Caco-2 (cell line): ENCODE results near the gene GNAO1. TPM values are rescaled to one million over a fixed set of nuclear protein-coding genes. Genes with fewer than 3 reads are reported as not detected.

Source experiments
- BruUV-seq: library from RNA; stranded (reverse); fragments of 400-500 nt; replicated peaks from 2 replicates; lab custom pipeline; 2021; lab: Mats Ljungman, UMichigan
- CTCF ChIA-PET: fragments of 300-600 bp; sonication (Branson Sonifier 250); formaldehyde crosslinking; loops from one replicate; lab custom pipeline; 2022; ENCODE audit warnings: antibody characterized with exemption; lab: Charles Lee
- POLR2A ChIA-PET: fragments of 300-600 bp; sonication (Branson Sonifier 250); formaldehyde crosslinking; loops from one replicate; lab custom pipeline; 2022; ENCODE audit warnings: antibody characterized with exemption; lab: Charles Lee
- DNase-seq, 2 experiments: peaks; one replicate each; pipeline versions ENCODE4 v3.0.0 to v3.0.0-alpha.2; 2020 to 2022
- H3K27me3 ChIP-seq: replicated peaks from 2 replicates; pipeline ENCODE4 v1.6.0; 2011; ENCODE audit warnings: low read length; ENCODE audit not compliant: control insufficient read depth, insufficient read depth
- H3K36me3 ChIP-seq: 2 replicates; pipeline ENCODE4 v1.5.1; 2011; ENCODE audit warnings: low read length; ENCODE audit not compliant: control insufficient read depth, insufficient read depth
- H3K4me1 ChIP-seq: fragments of 250-450 bp; sonication (Bioruptor Pico); 2 replicates; pipeline ENCODE4 v1.5.1; 2020; ENCODE audit warnings: mild to moderate bottlenecking
- H3K4me3 ChIP-seq: 2 replicates; pipeline ENCODE4 v1.5.1; 2011; ENCODE audit warnings: low read depth, mild to moderate bottlenecking, control low read depth, low read length
- H3K9me3 ChIP-seq: fragments of 250-450 bp; sonication (Bioruptor Pico); 2 replicates; pipeline ENCODE4 v1.5.1; 2020; ENCODE audit warnings: mild to moderate bottlenecking, moderate library complexity
- H3K27ac Mint-ChIP-seq: one replicate; pipeline ENCODE4 v1.8.0; 2022; ENCODE audit warnings: mixed read lengths; ENCODE audit not compliant: unreplicated experiment
- H3K27me3 Mint-ChIP-seq: one replicate; pipeline ENCODE4 v1.8.0; 2022; ENCODE audit warnings: mixed read lengths; ENCODE audit not compliant: insufficient read depth, unreplicated experiment
- H3K36me3 Mint-ChIP-seq: one replicate; pipeline ENCODE4 v1.8.0; 2022; ENCODE audit warnings: mild to moderate bottlenecking, mixed read lengths; ENCODE audit not compliant: insufficient read depth, unreplicated experiment
- H3K4me1 Mint-ChIP-seq: one replicate; pipeline ENCODE4 v1.8.0; 2022; ENCODE audit warnings: low read depth, mixed read lengths; ENCODE audit not compliant: unreplicated experiment
- H3K4me3 Mint-ChIP-seq: one replicate; pipeline ENCODE4 v1.8.0; 2022; ENCODE audit warnings: mild to moderate bottlenecking, moderate library complexity, mixed read lengths; ENCODE audit not compliant: unreplicated experiment
- H3K9me3 Mint-ChIP-seq: one replicate; pipeline ENCODE4 v1.8.0; 2022; ENCODE audit warnings: mixed read lengths; ENCODE audit not compliant: unreplicated experiment
- intact Hi-C: fragments of 100-400 bp; cut with micrococcal nuclease; formaldehyde crosslinking; loops from one replicate; pipeline ENCODE4 v1.10.0; 2022; ENCODE audit not compliant: unreplicated experiment
- total RNA-seq: library from RNA; stranded (reverse); gene quantifications from 2 replicates; pipeline ENCODE4 v1.2.3, GENCODE V29; 2022
- TF ChIP-seq, protein P1 (sequence below), 2 experiments: fragments of 200-600 bp in 1 of 2; IDR thresholded peaks; 1 replicate in 1 of 2; 2 replicates in 1 of 2; pipeline versions ENCODE4 v1.5.1 to v1.8.0; 2011 to 2022; ENCODE audit warnings: antibody characterized with exemption in 1 of 2, control low read depth in 1 of 2, inconsistent platforms in 1 of 2, low read depth in 1 of 2, low read length in 1 of 2, mild to moderate bottlenecking in 1 of 2, moderate library complexity in 1 of 2; ENCODE audit not compliant: insufficient read depth in 1 of 2, severe bottlenecking in 1 of 2, unreplicated experiment in 1 of 2

The GNAO1 gene
- total RNA-seq, 1 experiment from 2014 or later: 3.2 TPM

DNA sequence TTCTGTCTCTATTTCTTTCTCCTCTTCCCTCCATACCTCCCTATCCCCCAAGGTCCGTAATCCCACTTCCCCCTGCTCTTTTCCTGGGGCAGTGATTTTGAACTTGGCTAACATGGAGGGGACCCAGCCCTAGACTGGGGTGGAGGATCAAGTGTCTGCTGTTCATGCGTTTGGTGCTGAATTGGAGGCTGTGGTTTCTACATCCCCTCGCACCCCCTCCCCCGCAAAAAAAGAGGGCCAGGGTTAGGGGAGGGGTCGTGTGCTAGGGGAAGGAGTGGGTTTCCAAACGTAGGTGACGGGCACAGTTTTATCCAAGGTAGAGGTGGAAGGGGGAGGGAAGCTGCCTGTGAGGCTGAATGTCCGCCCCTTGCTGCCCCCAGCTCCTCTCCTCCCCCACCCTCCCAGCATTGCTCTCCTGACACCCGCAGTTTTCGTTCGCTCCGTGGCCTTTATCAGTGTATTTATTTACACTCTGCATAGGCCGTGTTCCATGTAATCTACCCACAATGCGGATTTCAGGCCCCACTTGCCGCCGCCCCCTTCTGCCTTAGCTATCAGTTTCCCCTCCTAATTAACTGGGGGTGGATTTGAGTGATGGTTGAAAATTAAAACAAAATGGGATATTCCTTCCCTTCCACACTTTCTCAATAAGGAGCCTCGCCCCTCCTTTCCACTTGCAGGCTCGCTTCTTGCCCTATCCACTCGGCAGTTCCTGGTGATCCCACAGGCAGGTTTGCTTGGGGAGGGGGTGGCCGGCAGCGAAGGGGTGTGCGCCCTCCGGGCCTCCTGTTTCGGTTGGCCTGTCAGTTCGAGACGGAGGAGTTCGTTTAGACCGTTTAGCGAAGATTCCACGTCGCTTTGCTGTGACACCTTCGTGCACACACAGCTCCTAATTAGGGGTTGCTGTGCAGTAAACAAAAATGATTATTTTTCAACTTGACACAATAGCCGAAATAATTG lies 2.0 kb downstream of the GNAO1 start:
- ChIA-PET CTCF (interaction anchor here (0.6 kb wide), 1 partner anchor 125 kb away, joined by 5 read pairs; no protein-coding TSS in a partner anchor), POLR2A (interaction anchor here (0.6 kb wide), 1 partner anchor 16 kb away, joined by 3 read pairs; no protein-coding TSS in a partner anchor)
- no TSS peak for BruUV-seq
- Histone ChIP-seq H3K36me3 (no peaks in the 10 kb centered on the region), H3K9me3 (no peaks in the 10 kb centered on the region), H3K4me3 (no peak overlapping the region), H3K4me1 (peaks cover 5% of the 10 kb centered on the region; the same call in 1 of the 2 replicates), H3K27me3 (no peaks in the 10 kb centered on the region)
- Mint-ChIP-seq H3K4me3 (peak overlapping the region; percentile 88), H3K9me3 (no peaks in the 10 kb centered on the region), H3K4me1 (no peaks in the 10 kb centered on the region), H3K27ac (no peak overlapping the region), H3K36me3 (no peaks in the 10 kb centered on the region), H3K27me3 (peaks cover 32% of the 10 kb centered on the region)
- no peak for DNase-seq
- intact Hi-C loops: no loop called here
- TF ChIP-seq, protein P1, sequence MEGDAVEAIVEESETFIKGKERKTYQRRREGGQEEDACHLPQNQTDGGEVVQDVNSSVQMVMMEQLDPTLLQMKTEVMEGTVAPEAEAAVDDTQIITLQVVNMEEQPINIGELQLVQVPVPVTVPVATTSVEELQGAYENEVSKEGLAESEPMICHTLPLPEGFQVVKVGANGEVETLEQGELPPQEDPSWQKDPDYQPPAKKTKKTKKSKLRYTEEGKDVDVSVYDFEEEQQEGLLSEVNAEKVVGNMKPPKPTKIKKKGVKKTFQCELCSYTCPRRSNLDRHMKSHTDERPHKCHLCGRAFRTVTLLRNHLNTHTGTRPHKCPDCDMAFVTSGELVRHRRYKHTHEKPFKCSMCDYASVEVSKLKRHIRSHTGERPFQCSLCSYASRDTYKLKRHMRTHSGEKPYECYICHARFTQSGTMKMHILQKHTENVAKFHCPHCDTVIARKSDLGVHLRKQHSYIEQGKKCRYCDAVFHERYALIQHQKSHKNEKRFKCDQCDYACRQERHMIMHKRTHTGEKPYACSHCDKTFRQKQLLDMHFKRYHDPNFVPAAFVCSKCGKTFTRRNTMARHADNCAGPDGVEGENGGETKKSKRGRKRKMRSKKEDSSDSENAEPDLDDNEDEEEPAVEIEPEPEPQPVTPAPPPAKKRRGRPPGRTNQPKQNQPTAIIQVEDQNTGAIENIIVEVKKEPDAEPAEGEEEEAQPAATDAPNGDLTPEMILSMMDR (IDR thresholded peaks at IDR 0.05; ENCODE audit: insufficient read depth in 1 of 2, low read depth in 1 of 2, low read length in 1 of 2, severe bottlenecking in 1 of 2, unreplicated experiment in 1 of 2): no peak

DNA sequence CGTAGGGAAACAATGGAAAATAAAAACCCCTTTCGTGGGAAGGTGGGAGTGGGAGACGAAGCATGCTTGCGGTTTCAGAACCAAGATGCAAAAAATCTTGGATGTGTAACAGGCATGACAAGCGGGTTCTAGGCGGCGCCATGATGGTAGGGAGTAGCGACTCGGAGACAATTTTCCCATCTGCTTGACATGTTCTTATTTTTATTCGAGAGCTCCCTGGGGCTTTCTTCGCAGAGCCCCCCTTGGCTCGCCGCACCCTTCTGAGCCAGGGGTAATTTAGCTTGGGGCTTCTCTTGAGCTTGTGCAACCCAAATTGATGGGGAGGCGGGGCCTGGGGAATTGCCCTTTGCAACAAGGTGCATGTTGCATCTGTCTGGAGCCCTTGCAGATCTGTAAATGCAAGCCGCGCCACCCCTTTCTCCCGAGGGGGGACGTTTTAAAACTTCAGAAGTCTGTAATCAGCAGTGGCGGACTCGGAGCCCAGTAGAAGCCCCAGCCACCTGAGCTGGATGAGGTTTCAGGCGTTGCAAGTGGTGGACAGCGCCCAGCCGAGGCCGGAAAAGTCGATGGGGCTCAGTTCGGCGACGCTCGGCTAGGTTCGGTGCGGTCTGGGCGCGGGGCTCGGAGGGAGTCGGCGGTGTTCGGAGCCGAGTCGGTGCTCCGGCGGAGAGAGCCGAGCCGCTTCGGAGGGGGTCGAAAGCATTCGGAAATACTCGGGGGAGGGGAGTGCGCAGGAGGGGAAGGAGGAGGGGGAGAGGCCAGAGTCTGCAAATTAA lies 2.9 kb downstream of the GNAO1 start:
- Histone ChIP-seq H3K4me1 (peaks cover 5% of the 10 kb centered on the region; the same call in 1 of the 2 replicates), H3K36me3 (no peaks in the 10 kb centered on the region), H3K9me3 (no peaks in the 10 kb centered on the region), H3K4me3 (no peak overlapping the region), H3K27me3 (no peaks in the 10 kb centered on the region)
- Mint-ChIP-seq H3K36me3 (no peaks in the 10 kb centered on the region), H3K27me3 (peaks cover 28% of the 10 kb centered on the region), H3K4me3 (no peak overlapping the region), H3K4me1 (no peaks in the 10 kb centered on the region), H3K27ac (no peak overlapping the region), H3K9me3 (no peaks in the 10 kb centered on the region)
- DNase-seq: no peak
- TF ChIP-seq, protein P1 (IDR thresholded peaks at IDR 0.05; ENCODE audit: insufficient read depth in 1 of 2, low read depth in 1 of 2, low read length in 1 of 2, severe bottlenecking in 1 of 2, unreplicated experiment in 1 of 2): no peak
- POLR2A ChIA-PET: no interaction called here
- BruUV-seq: no TSS peak
- intact Hi-C loops: no loop called here
- CTCF ChIA-PET: interaction anchor here (0.7 kb wide), 1 partner anchor 11 kb away, joined by 3 read pairs; no protein-coding TSS in a partner anchor

DNA sequence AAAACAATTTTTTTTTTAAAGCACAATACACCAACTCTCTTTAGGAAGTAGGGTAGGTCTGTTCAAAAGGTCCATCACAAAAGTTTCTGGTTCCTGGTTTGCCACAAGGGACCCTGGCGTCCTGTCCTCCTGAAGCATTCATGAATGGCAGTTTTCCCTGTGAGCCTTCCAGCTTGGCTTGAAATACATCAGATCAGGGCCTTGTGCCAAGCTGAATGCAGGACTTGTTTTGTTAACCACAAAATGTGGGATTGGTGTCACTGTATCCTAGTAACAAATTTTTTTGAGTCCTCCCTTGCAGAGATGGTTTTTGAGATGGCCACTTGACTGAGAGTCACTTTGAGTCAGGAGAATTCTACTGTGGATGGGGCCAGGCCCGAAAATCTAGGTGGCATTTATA lies 3.9 kb downstream of the GNAO1 start:
- Mint-ChIP-seq H3K4me3 (no peak overlapping the region), H3K4me1 (no peaks in the 10 kb centered on the region), H3K27ac (no peak overlapping the region), H3K27me3 (peaks cover 23% of the 10 kb centered on the region), H3K36me3 (no peaks in the 10 kb centered on the region), H3K9me3 (no peaks in the 10 kb centered on the region)
- H3K27me3 ChIP-seq: no peaks in the 10 kb centered on the region
- TF ChIP-seq, protein P1 (IDR thresholded peaks at IDR 0.05; ENCODE audit: insufficient read depth in 1 of 2, low read depth in 1 of 2, low read length in 1 of 2, severe bottlenecking in 1 of 2, unreplicated experiment in 1 of 2): no peak
- H3K4me3 ChIP-seq: no peak overlapping the region
- H3K4me1 ChIP-seq: peaks cover 5% of the 10 kb centered on the region; the same call in 1 of the 2 replicates
- no peak for DNase-seq
- POLR2A ChIA-PET: no interaction called here
- intact Hi-C loops: loop anchor here (5.0 kb wide), 1 partner anchor 67 kb away; no protein-coding TSS in a partner anchor
- no peaks in the 10 kb centered on the region for H3K9me3 ChIP-seq
- no peaks in the 10 kb centered on the region for H3K36me3 ChIP-seq
- BruUV-seq: no TSS peak
- CTCF ChIA-PET: interaction anchor here (0.7 kb wide), 1 partner anchor 10 kb away, joined by 3 read pairs; no protein-coding TSS in a partner anchor
